Measurements from ENCODE around the gene CHMP1A.
"Not testable (repeated sequence)": the region's sequence is repeated elsewhere in the genome, so short reads cannot be mapped to it uniquely, and the experiment has no call there.

The CHMP1A gene

DNA sequence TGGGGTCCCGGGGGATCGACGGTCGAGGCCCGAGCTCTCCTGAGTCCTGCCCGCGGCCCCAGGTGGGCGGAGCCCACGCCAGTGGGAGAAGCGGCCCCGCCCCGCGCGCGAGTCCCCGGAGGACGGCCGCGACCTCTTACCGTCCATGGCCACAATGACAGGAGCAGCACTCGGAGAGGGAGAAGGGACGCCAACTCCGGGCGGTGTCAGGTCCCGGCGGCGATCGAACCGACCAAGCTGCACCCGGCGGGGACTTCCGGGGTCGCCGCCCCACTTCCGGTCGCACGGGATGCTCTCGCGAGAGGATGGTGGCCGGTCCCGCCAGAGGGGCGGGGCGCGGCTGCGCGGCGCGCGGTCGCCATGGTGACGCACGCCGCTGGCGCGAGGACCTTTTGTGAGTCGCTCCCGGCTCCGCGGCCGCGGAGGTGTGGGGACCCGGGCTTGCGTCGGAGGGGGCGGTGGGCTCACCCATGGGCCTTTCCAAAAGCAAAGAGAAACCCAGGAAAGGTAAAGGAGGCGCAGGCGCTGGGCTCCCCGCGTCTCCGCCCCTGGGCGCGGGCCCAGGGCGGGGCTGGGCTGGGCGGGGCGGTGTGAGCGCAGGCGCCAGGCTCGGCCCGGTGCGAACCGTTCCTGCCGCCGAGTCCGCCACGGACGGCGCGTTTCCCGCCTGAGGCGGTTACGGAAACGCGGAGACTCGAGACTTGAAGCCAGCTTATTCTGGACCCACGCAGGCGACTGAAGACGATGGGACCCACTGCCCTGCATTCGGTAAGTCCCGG, at the start of gene CHMP1A, which contains the start of gene SPATA33:
Gene CHMP1A (minus strand): TSS at position 267 of the 779 bp plus-strand sequence. CDS start 120 bp downstream, at position 147.
Gene SPATA33 (plus strand): TSS at position 395 of the 779 bp plus-strand sequence. CDS start 76 bp downstream, at position 471.
- Histone ChIP-seq H3K4me1 (ENCODE audit: control insufficient read depth, insufficient read depth, low read length) (no peaks in the 10 kb centered on the region), H3K9ac (ENCODE audit: low read depth, low read length) (peak within 1 kb of the TSS; percentile 32), H3K27me3 (ENCODE audit: control insufficient read depth, insufficient read depth, low read length) (no peaks in the 10 kb centered on the region), H3K9me3 (ENCODE audit: control insufficient read depth, insufficient read depth, low read length) (no peaks in the 10 kb centered on the region), H3K36me3 (ENCODE audit: control insufficient read depth, insufficient read depth, low read length) (peaks cover 4% of the 10 kb centered on the region), H3K4me3 (ENCODE audit: low read depth, low read length) (peak within 1 kb of the TSS; percentile 49)

DNA sequence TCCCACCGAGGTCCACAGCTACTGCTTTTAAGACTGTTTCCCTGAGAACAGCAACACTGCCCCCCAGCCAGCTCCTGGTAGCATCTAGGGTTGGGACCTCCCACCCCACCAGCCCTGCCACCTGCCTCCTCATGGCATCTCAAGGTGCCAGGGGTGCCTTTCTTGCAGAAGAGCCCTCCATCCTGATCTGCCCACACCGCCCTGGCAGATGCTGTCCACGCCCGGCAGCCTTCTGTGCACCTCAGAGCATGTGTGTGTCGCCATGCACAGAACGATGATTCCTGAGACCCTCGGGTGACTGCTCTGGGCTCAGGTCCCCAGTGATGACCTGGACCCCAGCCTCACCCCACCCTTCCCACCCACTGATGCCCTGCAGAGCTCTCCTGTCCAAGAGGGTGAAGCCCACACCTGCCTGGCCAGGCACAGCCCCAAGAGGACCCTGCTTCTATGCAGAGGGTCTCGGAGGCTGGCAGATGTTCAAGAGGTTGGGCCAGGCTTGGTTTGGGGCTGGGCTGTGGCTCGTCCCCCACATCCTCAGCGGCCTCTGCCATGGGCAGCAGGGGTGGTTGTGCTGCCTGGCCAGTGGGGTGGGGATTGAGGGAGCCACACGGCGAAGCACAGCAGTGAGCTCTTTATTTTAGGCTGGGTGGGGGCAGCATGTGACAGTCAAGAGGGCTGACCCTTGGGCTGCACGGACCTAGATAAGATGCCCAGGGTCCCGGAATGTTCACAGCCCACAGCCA, 49.2 kb upstream of the CHMP1A start:
- H3K36me3 ChIP-seq (ENCODE audit: control insufficient read depth, insufficient read depth, low read length) = peaks cover 6% of the 10 kb centered on the region
- H3K4me1 ChIP-seq (ENCODE audit: control insufficient read depth, insufficient read depth, low read length) = peaks cover 2% of the 10 kb centered on the region
- H3K9ac ChIP-seq (ENCODE audit: low read depth, low read length) = no peak overlapping the region
- H3K27me3 ChIP-seq (ENCODE audit: control insufficient read depth, insufficient read depth, low read length) = peaks cover 6% of the 10 kb centered on the region
- H3K4me3 ChIP-seq (ENCODE audit: low read depth, low read length) = no peak overlapping the region
- no peaks in the 10 kb centered on the region for H3K9me3 ChIP-seq (ENCODE audit: control insufficient read depth, insufficient read depth, low read length)

DNA sequence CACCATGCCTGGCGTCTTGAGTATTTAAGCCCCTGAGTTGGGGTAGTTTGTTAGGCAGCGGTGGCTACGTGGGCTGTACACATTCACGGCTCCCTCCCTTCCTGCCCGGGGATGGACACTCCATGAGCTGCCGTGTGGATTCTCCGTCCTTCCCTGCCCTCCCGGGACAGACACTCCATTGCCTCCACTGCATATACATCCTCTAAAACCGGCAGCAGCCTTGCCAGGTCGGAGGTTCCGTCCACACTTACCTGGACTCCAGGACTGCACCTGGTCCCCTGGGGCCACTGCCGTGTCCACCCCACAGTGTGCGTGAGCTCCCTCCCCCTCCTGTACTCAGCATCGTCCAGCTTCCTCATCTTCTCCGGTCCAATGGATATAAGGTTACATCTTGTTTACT, 47.5 kb upstream of the CHMP1A start:
- Histone ChIP-seq H3K4me1 (ENCODE audit: control insufficient read depth, insufficient read depth, low read length) (peaks cover 2% of the 10 kb centered on the region), H3K9ac (ENCODE audit: low read depth, low read length) (no peak overlapping the region), H3K27me3 (ENCODE audit: control insufficient read depth, insufficient read depth, low read length) (peaks cover 6% of the 10 kb centered on the region), H3K4me3 (ENCODE audit: low read depth, low read length) (no peak overlapping the region), H3K9me3 (ENCODE audit: control insufficient read depth, insufficient read depth, low read length) (no peaks in the 10 kb centered on the region), H3K36me3 (ENCODE audit: control insufficient read depth, insufficient read depth, low read length) (peaks cover 6% of the 10 kb centered on the region)

DNA sequence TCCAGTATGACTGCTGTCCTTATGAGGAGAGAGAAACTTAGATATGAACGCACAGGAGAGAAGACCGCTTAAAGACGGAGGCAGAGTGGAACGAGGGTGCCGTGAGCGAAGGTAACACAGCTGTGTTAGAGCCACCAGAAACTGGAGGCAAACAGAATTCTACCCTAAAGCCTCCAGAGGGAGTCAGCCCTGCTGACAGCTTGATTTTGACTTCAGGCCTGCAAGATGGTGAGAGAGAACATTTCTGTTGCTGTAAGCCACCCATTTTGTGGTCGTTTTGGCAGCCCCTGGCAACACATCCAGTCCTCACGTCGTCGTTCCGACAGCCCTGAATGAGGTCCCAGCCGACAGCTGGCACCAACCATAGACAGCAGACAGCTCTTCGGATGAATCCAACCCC, 46.8 kb upstream of the CHMP1A start:
- H3K4me1 ChIP-seq (ENCODE audit: control insufficient read depth, insufficient read depth, low read length) = peaks cover under 1% of the 10 kb centered on the region
- peaks cover 7% of the 10 kb centered on the region for H3K36me3 ChIP-seq (ENCODE audit: control insufficient read depth, insufficient read depth, low read length)
- H3K9ac ChIP-seq (ENCODE audit: low read depth, low read length) = no peak overlapping the region
- H3K9me3 ChIP-seq (ENCODE audit: control insufficient read depth, insufficient read depth, low read length) = no peaks in the 10 kb centered on the region
- peaks cover 6% of the 10 kb centered on the region for H3K27me3 ChIP-seq (ENCODE audit: control insufficient read depth, insufficient read depth, low read length)
- no peak overlapping the region for H3K4me3 ChIP-seq (ENCODE audit: low read depth, low read length)

DNA sequence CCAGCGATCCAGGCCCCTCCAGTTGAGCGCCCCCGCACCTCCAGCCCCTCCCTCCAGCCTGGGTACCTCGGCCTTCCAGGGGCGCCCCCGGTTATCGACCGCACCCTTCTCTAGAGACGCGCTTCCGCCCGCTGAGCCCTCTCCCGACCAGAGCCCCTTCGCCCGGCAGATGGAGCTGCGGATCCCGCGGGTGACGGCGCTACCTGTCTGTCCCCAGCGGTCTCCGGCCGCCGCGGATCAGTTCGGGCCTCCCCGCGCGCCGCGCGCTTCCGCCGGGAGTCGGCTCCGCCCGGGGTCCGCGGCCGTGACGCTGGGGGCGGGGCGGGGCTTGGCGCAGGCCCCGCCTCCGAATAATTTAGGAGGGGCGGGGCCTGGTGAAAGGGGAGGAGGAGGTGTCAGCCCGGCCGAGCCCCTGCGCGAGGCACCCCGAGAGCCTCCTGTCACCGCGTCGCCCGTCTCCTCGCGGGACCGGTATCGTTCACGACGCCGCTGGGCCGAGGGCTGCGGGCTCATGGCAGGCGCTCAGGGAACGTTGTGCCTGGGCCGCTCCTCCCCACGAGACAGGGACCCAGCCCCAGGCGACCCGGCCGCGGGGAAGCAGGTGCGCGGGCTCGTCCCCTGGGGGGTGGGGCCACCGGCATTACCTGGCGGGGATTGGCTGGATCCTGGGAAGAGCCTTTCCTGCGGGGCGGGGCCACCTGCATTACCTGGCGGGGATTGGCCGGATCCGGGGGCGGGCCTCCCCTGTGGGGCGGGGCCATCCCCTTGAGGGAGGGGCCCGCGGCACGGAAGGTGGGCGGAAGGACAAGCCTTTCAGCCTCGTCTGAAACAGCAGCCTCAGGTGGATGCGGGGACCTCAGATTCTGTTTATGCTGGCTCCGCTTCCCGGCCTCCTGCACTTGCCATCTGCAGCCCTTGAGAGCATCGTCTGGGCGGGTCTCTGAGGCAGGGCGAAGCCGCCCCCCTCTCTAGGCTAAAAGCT, 44.2 kb upstream of the CHMP1A start, which contains the start of gene SPATA2L:
Gene SPATA2L (minus strand): TSS at position 281 of the 982 bp plus-strand sequence. CDS start 473 bp downstream, outside the sequence.
- no peaks in the 10 kb centered on the region for H3K9me3 ChIP-seq (ENCODE audit: control insufficient read depth, insufficient read depth, low read length)
- no peaks in the 10 kb centered on the region for H3K4me1 ChIP-seq (ENCODE audit: control insufficient read depth, insufficient read depth, low read length)
- peaks cover 6% of the 10 kb centered on the region for H3K27me3 ChIP-seq (ENCODE audit: control insufficient read depth, insufficient read depth, low read length)
- peak within 1 kb of the TSS; percentile 75 for H3K4me3 ChIP-seq (ENCODE audit: low read depth, low read length)
- H3K9ac ChIP-seq (ENCODE audit: low read depth, low read length) = peak within 1 kb of the TSS; percentile 37
- peaks cover 10% of the 10 kb centered on the region for H3K36me3 ChIP-seq (ENCODE audit: control insufficient read depth, insufficient read depth, low read length)

DNA sequence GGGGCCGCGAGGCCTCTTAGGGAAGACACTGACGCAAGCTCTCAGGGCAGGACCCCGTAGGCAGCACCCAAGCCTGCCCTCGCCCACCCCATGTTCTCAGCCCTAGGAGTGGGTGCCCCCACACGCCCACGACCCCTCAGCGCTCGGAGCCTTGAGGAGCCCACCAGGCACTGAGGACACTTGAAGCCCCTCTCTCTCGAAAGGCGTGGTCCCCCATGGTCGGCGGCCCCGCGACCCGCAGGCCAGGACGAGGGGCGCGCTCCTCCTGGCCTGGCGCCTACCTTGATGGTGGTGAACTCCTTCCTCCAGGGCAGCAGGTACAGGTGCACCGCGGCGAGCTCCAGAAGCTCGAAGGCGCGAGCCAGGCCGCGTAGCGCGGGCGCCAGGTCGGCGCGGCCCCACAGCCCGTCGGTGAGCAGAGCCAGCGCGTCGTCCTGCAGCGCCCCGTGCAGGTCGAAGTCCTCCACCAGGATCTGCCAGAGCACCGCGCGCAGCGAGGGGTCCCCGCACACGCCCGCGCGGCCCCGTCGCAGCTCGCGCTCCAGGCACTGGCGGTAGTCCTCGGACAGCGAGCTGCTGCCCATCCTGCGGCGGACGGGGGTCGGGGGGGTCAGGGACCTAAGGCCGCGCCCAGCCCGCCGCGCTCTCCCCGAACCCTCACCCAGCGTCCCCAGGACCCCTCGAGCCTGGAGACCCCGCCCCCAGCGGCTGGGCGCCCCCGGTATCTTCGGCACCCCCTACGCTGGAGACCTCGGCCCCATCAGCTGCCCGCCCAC, 43.3 kb upstream of the CHMP1A start:
- no peaks in the 10 kb centered on the region for H3K9me3 ChIP-seq (ENCODE audit: control insufficient read depth, insufficient read depth, low read length)
- no peaks in the 10 kb centered on the region for H3K4me1 ChIP-seq (ENCODE audit: control insufficient read depth, insufficient read depth, low read length)
- peaks cover 6% of the 10 kb centered on the region for H3K27me3 ChIP-seq (ENCODE audit: control insufficient read depth, insufficient read depth, low read length)
- H3K36me3 ChIP-seq (ENCODE audit: control insufficient read depth, insufficient read depth, low read length) = peaks cover 14% of the 10 kb centered on the region
- H3K4me3 ChIP-seq (ENCODE audit: low read depth, low read length) = peak overlapping the region; percentile 75
- H3K9ac ChIP-seq (ENCODE audit: low read depth, low read length) = no peak overlapping the region

DNA sequence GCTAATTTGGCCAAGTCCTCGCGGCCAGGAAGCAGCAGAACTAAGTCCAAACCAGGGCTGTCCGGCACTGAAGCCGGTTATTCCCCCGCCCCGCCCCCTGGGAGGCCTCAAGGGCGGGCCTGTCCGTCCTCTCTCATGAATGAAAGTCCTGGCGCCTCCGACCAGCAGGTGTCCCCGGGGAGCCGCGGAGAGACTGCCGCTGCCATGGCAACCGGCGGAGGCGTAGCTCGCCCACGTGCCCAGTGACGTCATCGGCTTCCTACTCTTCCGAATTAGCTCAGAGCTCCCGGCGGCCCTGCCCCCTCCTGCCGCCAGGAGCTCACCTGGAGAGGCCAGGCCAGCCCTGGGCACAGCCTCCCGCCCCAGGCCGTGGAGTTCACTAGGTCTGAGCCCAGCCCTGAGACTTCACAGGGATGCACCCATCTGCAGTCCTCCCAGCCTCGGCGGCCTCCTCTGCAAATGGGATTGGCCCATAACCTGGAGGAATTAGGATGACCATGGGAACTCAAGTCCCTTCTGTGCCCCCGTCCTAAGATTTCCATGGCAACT, 42.7 kb upstream of the CHMP1A start:
- Histone ChIP-seq H3K4me3 (ENCODE audit: low read depth, low read length) (peak overlapping the region; percentile 75), H3K36me3 (ENCODE audit: control insufficient read depth, insufficient read depth, low read length) (peaks cover 14% of the 10 kb centered on the region), H3K9me3 (ENCODE audit: control insufficient read depth, insufficient read depth, low read length) (no peaks in the 10 kb centered on the region), H3K27me3 (ENCODE audit: control insufficient read depth, insufficient read depth, low read length) (peaks cover 6% of the 10 kb centered on the region), H3K9ac (ENCODE audit: low read depth, low read length) (no peak overlapping the region), H3K4me1 (ENCODE audit: control insufficient read depth, insufficient read depth, low read length) (no peaks in the 10 kb centered on the region)

DNA sequence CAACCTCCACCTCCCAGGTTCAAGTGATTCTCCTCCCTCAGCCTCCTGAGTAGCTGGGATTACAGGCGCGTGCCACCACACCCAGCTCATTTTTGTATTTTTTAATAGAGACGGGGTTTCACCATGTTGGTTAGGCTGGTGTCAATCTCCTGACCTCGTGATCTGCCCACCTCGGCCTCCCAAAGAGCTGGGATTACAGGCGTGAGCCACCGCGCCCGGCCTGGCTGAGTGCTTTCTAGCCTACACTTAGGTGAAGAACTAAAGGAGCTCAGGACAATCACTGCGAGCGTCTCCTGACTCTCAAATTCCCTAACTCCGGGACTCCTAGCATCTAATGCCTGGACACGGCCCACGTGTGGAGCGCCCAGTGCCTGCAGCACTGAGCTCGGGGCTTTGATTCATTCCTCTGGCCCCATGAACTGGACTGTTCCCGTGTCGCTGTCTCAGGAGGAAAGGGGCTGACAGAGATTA, 42.2 kb upstream of the CHMP1A start:
- peaks cover 14% of the 10 kb centered on the region for H3K36me3 ChIP-seq (ENCODE audit: control insufficient read depth, insufficient read depth, low read length)
- H3K9me3 ChIP-seq (ENCODE audit: control insufficient read depth, insufficient read depth, low read length); H3K4me1 ChIP-seq (ENCODE audit: control insufficient read depth, insufficient read depth, low read length); H3K27me3 ChIP-seq (ENCODE audit: control insufficient read depth, insufficient read depth, low read length); H3K9ac ChIP-seq (ENCODE audit: low read depth, low read length): not testable (repeated sequence)
- peak overlapping the region; percentile 37 for H3K4me3 ChIP-seq (ENCODE audit: low read depth, low read length)

DNA sequence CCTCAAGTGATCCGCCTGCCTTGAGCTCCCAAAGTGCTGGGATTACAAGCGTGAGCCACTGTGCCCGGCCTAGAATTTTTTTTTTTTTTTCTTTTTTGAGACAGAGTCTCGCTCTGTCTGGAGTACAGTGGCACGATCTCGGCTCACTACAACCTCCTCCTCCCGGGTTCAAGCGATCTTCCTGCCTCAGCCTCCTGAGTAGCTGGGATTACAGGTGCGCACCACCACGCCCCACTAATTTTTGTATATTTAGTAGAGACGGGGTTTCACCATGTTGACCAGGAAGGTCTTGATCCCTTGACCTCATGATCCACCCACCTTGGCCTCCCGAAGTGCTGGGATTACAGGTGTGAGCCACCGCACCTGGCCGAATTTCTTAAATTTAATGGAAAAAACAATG, 41.2 kb upstream of the CHMP1A start:
- H3K36me3 ChIP-seq (ENCODE audit: control insufficient read depth, insufficient read depth, low read length) = peaks cover 23% of the 10 kb centered on the region
- not testable (repeated sequence) for H3K4me3 ChIP-seq (ENCODE audit: low read depth, low read length); H3K9me3 ChIP-seq (ENCODE audit: control insufficient read depth, insufficient read depth, low read length); H3K9ac ChIP-seq (ENCODE audit: low read depth, low read length); H3K27me3 ChIP-seq (ENCODE audit: control insufficient read depth, insufficient read depth, low read length); H3K4me1 ChIP-seq (ENCODE audit: control insufficient read depth, insufficient read depth, low read length)

DNA sequence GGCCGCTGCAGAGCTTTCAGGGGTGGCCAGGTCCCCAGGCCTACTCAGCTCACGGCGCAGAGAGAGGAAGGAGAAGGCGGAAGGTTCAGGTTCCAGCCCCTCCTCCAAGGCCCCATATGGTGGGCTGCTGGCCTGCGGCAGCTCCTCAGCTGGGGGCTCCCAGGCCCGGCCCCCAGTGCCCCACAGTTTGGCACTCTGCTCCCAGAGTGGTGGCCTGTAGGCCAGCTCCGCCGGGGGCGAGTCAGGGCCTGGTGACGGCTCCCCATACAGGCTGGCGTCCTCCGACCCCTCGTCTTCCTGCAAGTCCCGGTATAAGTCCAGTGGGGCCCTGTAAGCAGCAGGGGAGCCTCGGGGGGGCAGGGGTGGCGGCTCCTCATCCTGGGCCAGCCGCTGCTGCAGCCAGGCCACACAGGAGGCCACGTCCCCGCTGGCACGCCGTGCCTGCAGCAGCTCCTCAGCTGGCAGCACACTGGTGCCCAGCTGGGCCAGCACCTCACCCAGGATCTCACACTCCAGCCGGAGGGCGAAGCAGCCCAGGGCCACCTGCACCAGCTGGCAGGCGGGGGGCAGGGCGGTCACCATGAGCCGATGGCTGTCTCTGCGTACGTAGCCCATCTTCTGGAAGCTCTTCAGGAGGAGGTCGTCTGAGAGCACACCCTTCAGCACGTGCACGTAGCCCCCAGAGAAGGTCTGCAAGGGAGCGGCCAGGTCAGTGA, 40.3 kb upstream of the CHMP1A start:
- H3K9ac ChIP-seq (ENCODE audit: low read depth, low read length) = no peak overlapping the region
- H3K27me3 ChIP-seq (ENCODE audit: control insufficient read depth, insufficient read depth, low read length) = no peaks in the 10 kb centered on the region
- no peak overlapping the region for H3K4me3 ChIP-seq (ENCODE audit: low read depth, low read length)
- H3K36me3 ChIP-seq (ENCODE audit: control insufficient read depth, insufficient read depth, low read length) = peaks cover 30% of the 10 kb centered on the region
- H3K9me3 ChIP-seq (ENCODE audit: control insufficient read depth, insufficient read depth, low read length) = no peaks in the 10 kb centered on the region
- H3K4me1 ChIP-seq (ENCODE audit: control insufficient read depth, insufficient read depth, low read length) = no peaks in the 10 kb centered on the region
